GM18498 (cell line): ENCODE data around the gene TMEM178A.

ENCODE experiments used
- ATAC-seq: cut with Tn5 transposase; IDR thresholded peaks from one replicate; pipeline ENCODE4 v1.9.1; 2021; ENCODE audit warnings: mild to moderate bottlenecking, moderate library complexity; ENCODE audit not compliant: unreplicated experiment

TMEM178A gene

DNA sequence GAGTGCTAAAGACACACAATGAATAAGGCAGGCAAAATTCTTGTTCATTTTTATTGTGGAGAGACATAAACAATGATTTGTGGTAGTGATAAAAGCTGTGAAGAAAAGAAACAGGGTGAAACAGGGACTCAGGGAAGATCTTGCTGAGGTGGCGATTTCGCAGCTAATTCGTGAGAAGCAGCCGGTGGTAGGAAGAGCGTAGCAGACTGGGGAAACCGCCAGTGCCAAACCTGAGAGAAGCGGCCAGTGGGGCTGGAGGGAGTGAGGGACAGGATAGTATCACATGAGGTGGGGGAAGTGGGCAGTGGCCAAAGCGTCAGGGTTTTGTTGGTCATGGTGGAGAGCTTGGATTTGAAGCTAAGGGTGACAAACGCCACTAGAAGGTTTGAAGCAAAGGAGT is 42.3 kb downstream of the TMEM178A start:
- ATAC-seq, result no peak

DNA sequence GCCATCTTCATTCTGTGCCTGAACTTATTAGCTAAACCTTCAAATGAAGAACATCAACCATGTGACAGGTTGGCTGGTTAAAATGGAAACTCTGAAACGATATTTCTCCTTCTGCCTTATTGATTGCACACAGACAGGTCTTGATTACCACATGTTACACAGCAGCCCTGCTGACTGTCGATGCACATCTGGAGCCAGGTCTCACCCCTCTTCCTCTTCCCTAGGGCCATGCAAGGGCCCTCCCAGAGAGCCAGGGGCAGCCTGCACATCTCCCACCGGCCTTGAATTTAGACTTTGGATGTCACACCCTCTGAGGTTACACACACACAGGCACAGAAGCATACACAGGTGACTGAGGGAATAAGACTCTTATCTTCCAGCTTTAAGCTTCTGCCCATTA is 45.1 kb downstream of the TMEM178A start:
- no peak for ATAC-seq

DNA sequence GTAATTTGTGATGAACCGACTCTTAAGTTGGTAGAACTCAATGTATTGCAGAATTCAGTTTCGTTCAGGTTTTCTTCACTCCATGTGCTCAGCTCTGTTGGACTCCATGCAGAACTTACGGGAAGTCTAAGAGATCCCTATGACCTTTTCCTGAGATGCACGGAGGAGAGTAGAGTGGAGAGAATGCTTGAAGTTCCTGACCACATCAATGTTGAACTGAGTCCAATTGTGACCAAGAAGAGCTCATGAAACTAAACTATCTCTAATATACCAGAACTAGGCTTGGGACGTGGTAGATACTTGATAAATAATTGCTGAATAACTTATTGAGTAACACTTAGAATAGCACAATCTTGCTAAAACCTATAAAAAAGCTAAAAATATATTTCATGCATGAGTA is 47.2 kb downstream of the TMEM178A start:
- ATAC-seq, result no peak

DNA sequence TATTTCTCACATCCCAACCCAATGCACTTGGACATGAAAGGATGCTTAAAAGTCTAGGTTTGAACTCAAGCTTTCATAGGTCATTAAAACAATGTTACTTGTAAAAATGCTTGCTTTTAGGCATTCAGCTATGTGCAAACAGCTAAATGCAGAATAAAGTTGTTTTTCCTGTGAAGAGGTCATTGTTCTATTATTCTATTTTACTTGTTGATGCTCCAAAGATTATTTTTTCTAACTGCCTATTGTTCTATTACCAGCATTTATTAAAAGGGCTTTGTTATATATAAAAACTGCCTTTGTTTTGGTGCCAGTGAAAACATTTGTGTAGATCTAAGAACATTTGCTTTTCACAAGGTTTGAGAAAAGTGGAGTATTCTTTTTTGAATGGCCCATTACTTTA is 49.4 kb downstream of the TMEM178A start:
- ATAC-seq, result no peak

DNA sequence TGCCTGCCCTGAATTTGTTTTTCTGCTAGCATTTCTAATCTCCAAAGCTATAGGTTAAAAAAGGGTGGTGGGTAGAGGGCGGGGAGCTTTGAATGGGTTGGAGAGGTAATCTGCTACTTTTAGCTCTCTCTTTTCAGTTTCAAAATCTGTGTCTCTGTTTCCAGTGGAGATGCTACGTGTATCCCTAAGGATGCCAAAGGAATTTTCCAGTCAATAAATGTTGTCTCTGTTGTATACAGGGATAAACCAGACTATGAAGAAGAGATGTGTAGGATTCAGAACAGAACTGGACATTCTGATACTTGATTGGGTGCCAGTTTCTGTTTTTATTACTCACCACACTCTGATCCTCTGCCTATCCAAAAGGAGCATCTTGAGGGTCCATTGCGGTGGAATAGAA is 50.1 kb downstream of the TMEM178A start:
- ATAC-seq, result no peak

DNA sequence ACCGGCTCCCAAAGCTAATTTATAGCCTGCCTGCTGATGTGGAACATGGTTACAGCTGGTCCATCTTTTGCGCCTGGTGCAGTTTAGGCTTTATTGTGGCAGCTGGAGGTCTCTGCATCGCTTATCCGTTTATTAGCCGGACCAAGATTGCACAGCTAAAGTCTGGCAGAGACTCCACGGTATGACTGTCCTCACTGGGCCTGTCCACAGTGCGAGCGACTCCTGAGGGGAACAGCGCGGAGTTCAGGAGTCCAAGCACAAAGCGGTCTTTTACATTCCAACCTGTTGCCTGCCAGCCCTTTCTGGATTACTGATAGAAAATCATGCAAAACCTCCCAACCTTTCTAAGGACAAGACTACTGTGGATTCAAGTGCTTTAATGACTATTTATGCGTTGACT is 51.4 kb downstream of the TMEM178A start:
- no peak for ATAC-seq

DNA sequence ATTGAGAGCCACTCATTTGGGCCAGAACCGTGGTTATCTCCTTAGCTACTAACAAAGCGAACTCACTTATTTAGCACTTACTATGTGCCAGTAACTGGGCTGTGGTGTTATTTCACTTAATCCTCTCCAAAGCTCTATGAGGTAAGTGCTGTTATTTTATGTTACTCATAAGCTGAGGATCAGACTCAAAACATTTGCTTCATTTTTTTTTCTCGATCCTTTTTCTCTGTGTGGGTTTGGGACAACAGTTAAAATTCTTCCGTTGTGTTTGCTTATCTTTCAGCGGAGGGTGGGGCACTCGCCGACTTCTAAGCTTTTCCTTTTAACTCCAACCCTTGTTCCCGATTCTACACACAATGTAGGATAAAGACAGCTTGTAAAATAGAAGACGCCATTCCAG is 52.8 kb downstream of the TMEM178A start:
- no peak for ATAC-seq

DNA sequence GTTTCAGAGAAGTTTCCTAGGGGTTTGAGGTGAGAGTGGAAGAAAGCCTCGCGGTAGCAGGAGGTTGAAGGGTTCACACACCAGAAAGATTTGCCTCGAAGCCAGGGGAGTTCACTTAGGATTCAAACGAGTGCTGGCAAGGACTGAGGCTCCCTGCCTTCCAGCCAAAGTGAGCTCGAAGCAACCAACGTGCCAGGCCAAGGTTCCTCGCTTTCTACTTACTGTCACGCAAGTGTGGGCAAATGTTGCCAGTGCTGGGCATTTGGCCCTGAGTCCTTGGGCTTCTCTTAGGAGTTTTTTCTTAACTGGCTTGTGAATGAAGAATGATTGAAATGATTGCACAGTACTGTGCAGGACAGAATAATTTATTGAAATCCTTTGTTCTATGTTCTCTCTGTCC is 53.6 kb downstream of the TMEM178A start:
- ATAC-seq, result no peak

DNA sequence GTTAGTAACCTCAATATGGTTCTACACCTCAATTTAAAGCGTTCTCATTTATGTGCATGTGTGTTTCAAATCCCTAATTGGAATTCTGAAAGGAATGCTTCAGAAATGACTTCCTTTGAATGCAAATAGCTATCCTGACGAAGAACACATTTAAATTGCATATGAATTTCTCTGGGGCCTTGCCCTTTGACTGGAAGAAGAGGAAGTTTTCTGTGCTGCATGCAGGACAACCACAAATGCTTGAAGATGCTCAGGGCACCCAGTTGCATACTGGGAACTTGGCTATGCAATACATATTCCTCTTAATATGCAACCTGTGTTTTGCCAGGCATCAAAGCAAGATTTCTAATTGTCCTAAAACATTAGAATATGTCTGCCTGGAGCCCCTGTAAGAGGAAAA is 55.3 kb downstream of the TMEM178A start:
- no peak for ATAC-seq

DNA sequence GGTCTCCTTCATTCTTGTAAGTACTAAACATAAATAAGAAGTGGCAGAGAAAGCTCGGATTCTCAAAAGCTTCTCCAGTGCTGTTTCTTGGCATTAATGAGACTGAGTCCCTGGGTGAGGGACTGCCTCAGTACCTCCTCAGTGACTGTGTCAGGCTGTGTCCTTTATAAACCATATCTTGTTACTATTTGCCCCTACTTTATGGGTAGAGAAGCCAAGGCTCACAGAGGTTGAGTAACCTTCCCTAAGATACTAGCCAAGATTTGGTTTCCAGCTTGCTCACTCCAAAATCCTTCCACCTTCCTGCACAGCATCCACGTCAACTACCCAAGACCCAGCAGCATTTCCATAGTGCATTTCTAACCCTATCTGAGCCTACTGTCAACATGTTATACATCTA is 57.8 kb downstream of the TMEM178A start:
- no peak for ATAC-seq

DNA sequence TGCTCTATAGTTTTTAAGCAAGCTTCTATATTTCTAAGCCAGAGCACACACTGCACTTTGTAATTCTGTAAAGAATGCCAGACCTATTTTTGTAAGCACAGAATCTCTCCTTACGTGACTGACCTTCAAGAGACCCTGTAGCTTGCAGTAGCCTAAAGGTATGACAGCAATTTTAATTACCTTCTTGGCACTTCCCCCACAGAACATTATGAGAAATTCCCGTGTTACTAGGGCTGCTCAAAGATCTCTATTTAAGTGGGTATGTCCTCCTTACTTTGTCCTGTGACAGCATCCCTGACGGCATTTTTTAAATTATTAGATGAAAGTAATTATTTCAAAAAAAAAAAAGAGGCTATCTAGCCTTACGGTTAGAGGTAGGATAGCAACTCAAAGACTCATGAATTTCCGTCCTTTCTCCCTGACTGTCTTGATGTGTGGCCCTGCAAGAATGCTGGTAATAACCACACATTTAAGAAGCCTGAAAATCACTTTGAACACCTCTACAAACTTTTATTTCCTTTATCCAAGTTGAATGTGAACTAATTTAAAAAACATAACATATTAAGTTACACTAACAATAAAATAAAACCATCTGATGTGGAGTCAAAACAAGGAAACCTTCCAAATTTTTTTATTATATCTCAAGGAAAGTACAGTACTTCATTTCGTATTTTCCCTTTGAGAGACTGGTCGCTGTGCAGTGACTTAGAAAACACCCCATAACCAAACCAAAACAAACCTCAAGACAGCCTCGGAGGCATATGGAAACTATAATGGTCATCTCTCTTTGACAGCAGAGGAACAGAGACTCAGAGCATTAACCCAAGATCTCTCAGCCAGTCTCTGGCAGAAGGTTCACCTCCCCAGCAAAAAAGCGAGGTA is 58.5 kb downstream of the TMEM178A start:
- ATAC-seq, result no peak

DNA sequence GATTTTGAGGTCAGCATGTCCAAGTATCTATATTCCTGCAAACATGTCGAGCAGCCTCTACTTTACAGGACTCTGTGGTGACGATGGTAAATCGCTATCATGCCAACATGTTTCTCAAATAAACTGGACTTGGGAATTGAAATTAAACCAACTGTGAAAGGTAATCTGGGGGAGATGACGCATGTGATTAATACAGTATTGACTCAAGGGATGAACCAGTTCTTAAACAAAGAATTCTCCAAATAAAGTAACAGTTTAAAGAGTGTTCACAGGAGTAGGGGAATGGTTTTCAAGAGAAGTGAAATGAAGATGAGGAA is 59.1 kb downstream of the TMEM178A start:
- no peak for ATAC-seq

DNA sequence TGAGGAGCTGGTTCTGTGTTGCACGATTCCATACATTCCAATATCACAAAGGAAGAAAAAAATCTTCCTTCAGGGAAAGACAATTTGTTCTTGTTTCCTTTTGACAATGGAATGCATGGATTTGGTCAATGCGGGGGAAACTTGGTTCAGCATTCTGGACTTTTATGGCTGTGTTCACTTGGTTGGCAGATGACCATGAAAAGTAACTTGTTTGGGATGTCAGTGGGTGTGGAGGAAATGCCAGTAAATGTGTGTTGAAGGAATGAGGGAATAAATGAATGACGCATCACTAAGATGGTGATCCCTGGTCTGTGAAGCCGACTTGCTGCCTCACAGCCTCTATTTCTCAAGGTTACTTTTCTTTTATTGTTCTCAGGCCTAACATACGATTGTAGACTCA is 59.7 kb downstream of the TMEM178A start:
- ATAC-seq, result no peak

DNA sequence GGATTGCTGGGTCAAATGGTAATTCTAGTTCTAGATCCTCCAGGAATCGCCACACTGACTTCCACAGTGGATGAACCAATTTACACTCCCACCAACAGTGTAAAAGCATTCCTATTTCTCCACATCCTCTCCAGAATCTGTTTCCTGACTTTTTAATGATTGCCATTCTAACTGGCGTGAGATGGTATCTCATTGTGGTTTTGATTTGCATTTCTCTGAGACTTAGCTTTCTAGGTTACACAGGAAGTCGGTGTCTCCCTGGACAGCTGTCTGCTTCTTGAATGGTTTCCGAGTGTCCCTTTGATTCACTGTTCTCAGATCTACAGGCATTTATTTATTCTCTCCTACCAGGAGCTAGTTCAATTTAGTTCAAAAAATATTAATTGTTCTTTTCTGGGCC is 62.4 kb downstream of the TMEM178A start:
- peak; percentile 63 for ATAC-seq

DNA sequence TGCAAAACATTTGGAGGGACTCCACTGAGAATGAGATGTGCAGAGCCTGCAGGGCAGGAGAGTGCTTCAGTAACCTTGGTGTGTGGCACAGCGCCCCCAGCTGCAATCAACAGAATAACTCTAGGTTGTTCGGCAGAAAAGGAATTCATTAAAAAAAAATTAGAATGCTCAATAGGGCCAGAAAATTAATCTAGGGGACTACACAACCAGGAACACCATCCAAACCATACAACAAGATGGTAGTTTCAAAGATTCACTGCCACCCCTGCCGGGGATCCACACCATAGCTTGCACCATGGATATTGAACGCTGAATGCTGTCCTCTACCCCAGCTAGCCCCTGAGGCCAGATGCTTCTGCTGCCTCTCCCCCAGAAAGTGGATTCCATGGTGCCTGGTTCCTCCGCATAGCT is 63.2 kb downstream of the TMEM178A start:
- ATAC-seq, result peak; percentile 51

DNA sequence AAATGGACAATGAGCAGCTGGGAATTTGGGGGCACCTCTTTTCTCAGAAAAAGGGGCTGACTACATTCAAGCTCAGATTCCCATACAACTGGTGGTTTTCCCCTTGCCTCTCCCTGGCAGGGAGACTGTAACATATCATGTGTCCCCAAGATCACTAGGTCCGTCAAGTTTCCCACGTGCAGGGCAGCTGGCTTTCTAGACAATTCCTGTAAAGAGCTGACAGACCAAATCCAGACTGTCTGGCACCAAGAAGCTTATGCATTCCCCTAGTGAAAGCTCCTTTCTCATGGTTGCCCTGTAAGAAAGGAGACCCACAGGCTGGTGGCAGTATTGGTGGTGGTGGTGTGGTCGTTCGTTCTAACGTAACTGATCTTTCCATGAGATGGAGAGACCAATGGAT is 64.6 kb downstream of the TMEM178A start:
- ATAC-seq, result no peak

DNA sequence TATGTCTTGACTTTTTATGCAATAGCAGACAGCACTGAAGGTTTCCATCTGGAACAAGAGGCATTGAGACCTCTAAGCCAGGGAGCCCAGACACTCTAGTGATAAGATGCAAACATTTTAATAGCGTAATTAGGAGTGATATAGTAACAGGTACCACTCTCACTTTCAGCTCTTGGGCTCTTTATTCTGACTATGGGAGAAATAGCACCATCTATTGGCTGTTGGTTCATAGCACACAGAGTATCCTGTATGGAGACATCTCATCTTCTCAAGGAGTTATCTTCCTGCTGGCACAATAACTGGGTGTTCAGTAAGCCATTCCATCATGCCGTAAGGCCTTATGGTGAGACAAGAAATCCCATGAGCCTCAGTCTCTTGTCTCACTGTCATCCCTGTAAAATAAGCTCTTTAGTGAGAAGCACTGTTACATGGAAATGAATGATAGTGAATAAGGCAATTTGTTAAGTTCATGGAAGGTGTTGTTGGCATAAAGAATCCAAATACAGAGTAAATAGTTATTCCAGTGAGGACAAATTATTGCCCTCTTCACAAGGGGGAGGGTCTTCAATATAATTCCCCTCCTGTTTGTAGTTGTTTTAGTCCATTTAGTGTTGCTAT is 65.1 kb downstream of the TMEM178A start:
- no peak for ATAC-seq

DNA sequence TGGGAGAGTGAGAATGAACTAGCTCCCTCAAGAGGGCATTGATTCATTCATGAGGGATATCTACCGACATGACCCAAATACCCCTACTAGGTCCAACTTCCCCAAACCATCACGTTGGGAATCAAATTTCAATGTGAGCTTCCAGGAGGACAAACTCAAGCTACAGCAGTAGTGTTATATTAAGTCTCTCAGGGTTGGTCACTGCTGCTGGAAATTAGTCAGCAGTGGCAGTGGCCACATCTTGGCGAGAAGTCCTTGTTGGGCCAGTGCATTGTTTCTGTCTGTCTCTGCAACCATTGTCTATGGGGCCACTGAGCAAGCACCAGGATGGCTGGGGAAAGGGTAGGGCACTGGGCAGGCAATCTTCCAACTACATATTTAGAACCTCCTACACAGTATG is 65.8 kb downstream of the TMEM178A start:
- no peak for ATAC-seq

DNA sequence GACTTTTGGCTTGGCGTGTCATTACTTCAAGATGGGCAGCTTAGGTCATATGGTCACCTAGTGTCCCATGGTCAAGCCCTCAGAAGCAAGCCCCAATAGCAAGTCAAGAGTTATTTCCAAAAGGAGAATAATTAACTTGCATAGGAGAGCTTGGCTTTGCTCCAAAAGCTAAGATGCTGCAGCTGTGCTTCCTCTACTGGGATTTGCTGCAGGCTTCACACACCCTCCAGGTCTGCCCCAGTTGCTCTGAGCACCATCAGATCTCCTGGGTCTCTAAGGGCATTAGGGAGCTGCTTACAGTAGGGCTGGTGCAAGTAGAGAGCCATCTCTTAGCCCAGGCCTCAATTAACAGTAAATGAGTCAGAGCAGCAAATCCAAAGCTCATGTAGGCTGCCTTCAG is 66.8 kb downstream of the TMEM178A start:
- ATAC-seq, result no peak

DNA sequence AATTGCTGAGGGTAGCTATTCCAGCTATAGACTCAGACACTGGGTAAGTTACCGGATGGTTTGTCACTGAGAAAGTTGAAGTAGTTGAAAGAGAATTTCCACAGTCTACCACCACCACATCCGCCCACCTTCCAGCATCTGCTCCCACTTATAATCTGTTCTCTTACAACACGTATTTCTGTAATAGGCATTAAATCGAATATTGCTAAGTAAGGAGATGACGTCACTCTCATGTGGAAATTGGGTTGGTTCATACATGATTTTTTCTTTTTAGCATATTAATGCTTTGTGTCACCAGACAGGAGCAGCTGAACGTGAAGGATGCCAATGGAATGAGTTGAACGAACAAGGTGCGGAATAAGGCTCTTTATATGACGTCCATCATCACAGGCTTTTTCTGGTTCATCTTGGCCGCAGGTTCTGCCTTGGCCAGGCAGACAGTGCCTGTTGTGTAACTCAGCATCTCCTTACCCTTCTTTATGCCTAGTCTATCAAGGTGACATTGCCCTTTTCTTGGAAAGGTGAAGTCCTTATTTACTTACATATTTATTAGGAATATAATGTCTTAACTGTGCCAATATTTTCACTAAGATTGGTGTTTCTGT is 67.5 kb downstream of the TMEM178A start:
- ATAC-seq, result no peak

DNA sequence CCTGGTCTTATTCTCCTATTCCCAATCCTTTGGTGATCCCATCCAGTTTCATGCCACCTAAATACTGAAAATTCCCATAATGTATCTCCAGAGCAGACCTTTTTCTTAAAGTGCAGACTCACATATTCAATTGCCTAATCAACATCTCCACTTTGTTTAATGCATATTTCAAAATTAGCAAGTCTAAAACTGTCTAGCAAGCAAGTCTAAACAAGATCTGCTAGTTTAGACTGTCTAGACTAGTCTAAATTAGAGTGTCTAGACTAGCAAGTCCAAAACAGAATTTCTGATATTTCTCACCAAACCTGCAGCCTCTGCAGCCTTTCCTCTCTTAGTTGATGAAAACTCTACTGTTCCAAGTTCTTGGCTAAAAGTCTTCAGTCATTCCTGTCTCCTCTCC is 68.7 kb downstream of the TMEM178A start:
- ATAC-seq, result no peak

DNA sequence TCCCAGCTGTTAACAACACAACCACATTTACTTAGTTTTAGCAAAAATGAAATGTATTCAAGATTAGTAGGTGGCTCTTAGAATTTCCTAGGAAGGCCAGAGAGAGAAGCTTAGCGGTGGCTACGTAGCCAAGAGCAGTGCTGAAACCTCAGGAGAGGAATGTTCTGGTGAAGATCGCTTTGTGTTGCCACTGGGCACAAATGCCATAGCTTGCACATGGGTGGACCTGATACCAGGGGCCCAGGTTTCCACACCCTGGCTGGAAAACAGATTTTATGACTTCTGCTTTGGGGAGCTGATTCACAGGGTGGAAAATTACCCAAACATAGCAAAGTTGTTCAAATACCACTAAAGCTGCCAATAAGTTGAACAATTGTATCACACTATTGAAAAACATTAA is 69.9 kb downstream of the TMEM178A start:
- no peak for ATAC-seq
